Activated B cell treated with CpG ODN at 0.5 μM for 24 hours (primary cell): ENCODE data around the gene CAVIN2. TPM values are rescaled to one million over a fixed set of nuclear protein-coding genes. Genes with fewer than 3 reads are reported as not detected.

ENCODE experiments used
- ATAC-seq: fragments of 200-7000 bp; cut with Tn5 transposase; one replicate; pipeline ENCODE4 v1.10.0; 2021; ENCODE audit warnings: low read depth, mild to moderate bottlenecking, moderate library complexity
- CTCF ChIA-PET: fragments of 350-600 bp; sonication (Branson Sonifier 250); formaldehyde crosslinking; loops from one replicate; lab custom pipeline; 2021; ENCODE audit warnings: antibody characterized with exemption; lab: Charles Lee
- POLR2A ChIA-PET: fragments of 350-600 bp; sonication (Branson Sonifier 250); formaldehyde crosslinking; loops from one replicate; lab custom pipeline; 2021; ENCODE audit warnings: antibody characterized with exemption; lab: Charles Lee
- DNase-seq: peaks from one replicate; pipeline ENCODE4 v3.0.0; 2022
- H3K27ac Mint-ChIP-seq: one replicate; pipeline ENCODE4 v1.8.0; 2020; ENCODE audit warnings: mixed read lengths
- H3K27me3 Mint-ChIP-seq: one replicate; pipeline ENCODE4 v1.8.0; 2021; ENCODE audit warnings: mixed read lengths
- H3K36me3 Mint-ChIP-seq: one replicate; pipeline ENCODE4 v1.8.0; 2021; ENCODE audit warnings: low read depth, mixed read lengths
- H3K4me1 Mint-ChIP-seq: one replicate; pipeline ENCODE4 v1.8.0; 2021; ENCODE audit warnings: mixed read lengths
- H3K4me3 Mint-ChIP-seq: one replicate; pipeline ENCODE4 v1.8.0; 2020; ENCODE audit warnings: mild to moderate bottlenecking, mixed read lengths
- H3K9me3 Mint-ChIP-seq: one replicate; pipeline ENCODE4 v1.8.0; 2020; ENCODE audit warnings: mixed read lengths
- CTCF ChIP-seq: fragments of 200-600 bp; IDR thresholded peaks from one replicate; pipeline ENCODE4 v1.8.0; 2022; ENCODE audit warnings: antibody characterized with exemption, mild to moderate bottlenecking
- intact Hi-C: fragments of 100-400 bp; cut with micrococcal nuclease; formaldehyde crosslinking; loops from one replicate; pipeline ENCODE4 v1.15.1; 2024
- total RNA-seq: library from RNA; stranded (reverse); gene quantifications from 2 replicates; pipeline ENCODE4 v1.2.3, GENCODE V29; 2022

CAVIN2 gene
- total RNA-seq, 1 donor from 2014 or later: not detected

DNA sequence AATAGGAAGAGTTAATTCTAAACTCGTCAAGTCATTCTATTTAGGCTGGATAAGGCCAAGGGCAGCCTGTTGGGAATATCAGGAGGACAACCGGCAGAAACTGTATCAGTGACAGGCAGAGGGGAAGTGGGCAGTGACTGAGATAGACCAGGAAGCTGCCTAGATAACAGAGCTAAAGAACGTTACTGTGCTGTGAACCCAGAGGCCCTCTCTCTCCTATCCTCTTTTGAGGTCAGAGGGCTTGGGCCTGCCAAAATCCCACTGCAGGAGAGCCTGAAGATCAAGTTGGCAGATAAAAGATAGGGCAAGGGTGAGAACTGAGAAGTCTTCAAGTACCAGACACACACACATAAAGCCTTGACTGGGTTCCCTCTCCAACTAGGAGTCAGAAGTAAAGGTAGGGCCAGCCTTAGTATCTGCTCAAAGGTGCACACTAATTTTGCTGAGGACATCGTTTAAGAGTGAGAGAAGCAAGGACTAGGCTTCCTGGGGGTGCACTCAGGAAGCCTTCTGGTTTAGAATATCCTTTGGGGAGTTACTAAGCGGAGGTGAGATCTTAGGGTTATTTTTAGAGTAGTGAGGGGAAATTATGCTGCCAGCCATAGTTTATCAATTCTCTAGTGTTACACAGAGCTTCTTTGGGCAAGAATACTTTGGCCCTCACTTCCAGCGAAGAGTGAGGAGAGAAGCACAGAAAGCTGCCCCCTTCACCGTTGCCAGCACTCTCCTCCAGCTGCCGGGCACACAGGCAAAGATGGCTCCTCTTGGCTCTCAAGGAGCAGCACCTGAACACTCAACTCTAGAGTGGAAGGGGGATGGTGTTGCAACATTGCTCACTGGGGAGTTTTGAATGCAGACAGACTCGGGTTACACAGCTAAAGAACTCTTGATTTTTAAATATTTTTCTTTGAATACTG lies 9.8 kb downstream of the CAVIN2 start:
- Mint-ChIP-seq H3K4me3 (no peak overlapping the region), H3K27me3 (peaks cover 2% of the 10 kb centered on the region), H3K4me1 (no peaks in the 10 kb centered on the region), H3K36me3 (no peaks in the 10 kb centered on the region), H3K27ac (no peak overlapping the region), H3K9me3 (no peaks in the 10 kb centered on the region)
- ATAC-seq (no peak), DNase-seq (no peak)
- ChIA-PET POLR2A (no interaction called here), CTCF (no interaction called here)
- intact Hi-C loops: no loop called here
- TF ChIP-seq CTCF: no peak

DNA sequence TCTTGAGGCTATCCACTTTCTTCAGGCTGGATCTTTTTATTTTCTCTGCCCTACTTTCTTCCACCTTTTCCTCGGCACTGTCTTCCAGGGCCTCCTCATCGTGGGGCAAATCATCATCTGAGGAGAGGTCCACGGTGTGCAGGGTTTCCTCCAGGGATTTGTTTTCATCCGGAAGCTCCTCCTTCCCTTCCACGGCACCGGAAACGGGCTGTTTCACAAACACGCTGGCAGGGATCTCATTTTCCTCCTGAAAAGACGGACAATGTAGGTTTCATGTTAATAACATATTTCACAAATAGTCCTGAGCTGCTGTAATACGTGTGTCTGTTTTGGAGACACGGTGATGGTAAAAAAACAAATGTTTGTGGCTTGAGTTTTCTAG lies 10.4 kb downstream of the CAVIN2 start:
- H3K4me1 Mint-ChIP-seq: no peaks in the 10 kb centered on the region
- ATAC-seq (no peak), DNase-seq (no peak)
- TF ChIP-seq CTCF: no peak
- POLR2A ChIA-PET: no interaction called here
- no peaks in the 10 kb centered on the region for H3K9me3 Mint-ChIP-seq
- CTCF ChIA-PET: no interaction called here
- H3K27me3 Mint-ChIP-seq: peaks cover 5% of the 10 kb centered on the region
- intact Hi-C loops: no loop called here
- no peaks in the 10 kb centered on the region for H3K36me3 Mint-ChIP-seq
- H3K4me3 Mint-ChIP-seq: no peak overlapping the region
- no peak overlapping the region for H3K27ac Mint-ChIP-seq

DNA sequence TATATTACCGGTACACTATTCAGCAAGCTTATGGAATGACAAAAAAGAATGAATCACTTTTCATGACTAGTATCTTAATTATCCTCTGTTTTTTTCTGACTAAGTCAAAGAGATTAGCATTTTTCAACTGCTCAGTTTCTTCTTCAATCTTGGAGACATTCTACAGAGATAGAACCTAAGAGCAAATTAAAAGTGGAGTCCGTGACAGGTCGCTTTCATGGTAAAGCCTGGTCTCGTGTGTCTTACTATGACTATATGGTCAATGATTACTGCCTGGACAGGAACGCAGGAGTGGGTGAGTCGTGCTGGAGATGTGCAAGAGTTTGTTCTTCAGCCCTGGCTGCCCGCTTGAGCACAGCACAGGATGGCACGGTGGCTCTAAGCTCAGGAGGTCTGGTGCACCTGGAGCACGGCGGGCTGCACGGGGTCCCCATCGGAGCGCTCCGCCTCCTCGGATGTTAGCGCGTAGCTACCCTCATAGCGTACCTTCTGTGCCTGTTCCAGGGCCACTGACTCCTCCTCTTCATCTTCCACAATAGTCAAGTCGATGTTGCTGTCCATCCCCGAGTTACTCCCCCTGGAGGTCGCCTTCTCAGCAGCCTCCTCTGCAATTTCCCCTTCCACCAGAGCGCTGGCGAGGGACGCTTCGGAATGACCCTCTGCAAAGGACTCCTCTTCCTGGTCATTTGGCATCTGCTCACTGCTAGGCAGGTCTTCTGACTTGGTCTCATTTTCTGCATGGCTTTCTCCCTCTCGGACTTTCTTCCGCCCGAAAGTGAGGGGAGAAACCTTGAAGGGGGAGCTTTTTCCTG lies 11.1 kb downstream of the CAVIN2 start:
- ChIA-PET CTCF (no interaction called here), POLR2A (no interaction called here)
- ATAC-seq (no peak), DNase-seq (no peak)
- no peak overlapping the region for H3K4me3 Mint-ChIP-seq
- H3K36me3 Mint-ChIP-seq: no peaks in the 10 kb centered on the region
- TF ChIP-seq CTCF: no peak
- intact Hi-C loops: no loop called here
- no peaks in the 10 kb centered on the region for H3K4me1 Mint-ChIP-seq
- H3K27me3 Mint-ChIP-seq: peaks cover 5% of the 10 kb centered on the region
- no peak overlapping the region for H3K27ac Mint-ChIP-seq
- H3K9me3 Mint-ChIP-seq: no peaks in the 10 kb centered on the region

DNA sequence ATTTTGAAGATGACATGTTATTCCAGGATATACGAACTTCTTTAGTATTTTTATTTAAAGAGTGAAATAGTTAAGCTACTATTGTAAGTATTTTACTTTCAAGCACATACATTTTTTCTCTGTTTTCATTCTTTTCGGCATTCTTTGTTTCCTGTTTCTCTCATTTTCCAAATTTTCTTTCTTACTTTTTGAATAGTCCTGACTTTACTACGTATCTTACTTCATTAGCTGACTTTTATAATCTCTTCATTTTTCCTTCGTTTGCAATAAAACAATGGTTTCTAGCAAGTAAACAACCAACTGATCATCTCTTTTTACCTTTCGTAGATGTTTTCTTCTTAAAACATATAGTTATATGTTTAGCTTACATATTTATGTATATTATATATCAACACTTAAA lies 11.8 kb downstream of the CAVIN2 start:
- H3K4me3 Mint-ChIP-seq: no peak overlapping the region
- H3K27ac Mint-ChIP-seq: no peak overlapping the region
- no peaks in the 10 kb centered on the region for H3K4me1 Mint-ChIP-seq
- ChIA-PET CTCF (no interaction called here), POLR2A (no interaction called here)
- H3K27me3 Mint-ChIP-seq: peaks cover 5% of the 10 kb centered on the region
- TF ChIP-seq CTCF: no peak
- ATAC-seq (no peak), DNase-seq (no peak)
- no peaks in the 10 kb centered on the region for H3K9me3 Mint-ChIP-seq
- H3K36me3 Mint-ChIP-seq: no peaks in the 10 kb centered on the region
- intact Hi-C loops: no loop called here

DNA sequence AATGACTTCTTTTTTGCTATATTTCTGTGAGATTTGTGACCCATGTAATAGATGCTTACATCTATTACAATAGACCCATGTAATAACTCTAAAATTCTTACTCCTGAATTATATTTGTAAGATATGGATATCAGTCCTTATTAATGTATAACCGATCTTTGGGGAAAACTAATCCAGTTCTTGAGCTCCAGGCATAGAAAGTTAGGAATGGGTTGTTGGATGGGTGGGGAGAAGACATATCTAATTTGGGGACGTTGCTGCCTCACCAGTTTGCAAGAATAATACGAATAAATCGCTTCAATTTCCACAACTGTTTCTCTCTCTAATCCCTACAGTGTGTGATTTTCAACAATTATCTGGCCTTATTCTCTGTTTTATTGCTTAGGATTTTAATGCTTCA lies 13.5 kb downstream of the CAVIN2 start:
- Mint-ChIP-seq H3K9me3 (no peaks in the 10 kb centered on the region), H3K4me3 (no peak overlapping the region), H3K4me1 (no peaks in the 10 kb centered on the region), H3K27me3 (peaks cover 5% of the 10 kb centered on the region), H3K27ac (no peak overlapping the region), H3K36me3 (no peaks in the 10 kb centered on the region)
- POLR2A ChIA-PET: no interaction called here
- intact Hi-C loops: no loop called here
- CTCF ChIA-PET: no interaction called here
- ATAC-seq: no peak
- no peak for TF ChIP-seq CTCF
- DNase-seq: no peak
